K562 (cell line): ENCODE data around the gene TMEM39B. TPM values are rescaled to one million over a fixed set of nuclear protein-coding genes. Genes with fewer than 3 reads are reported as not detected.
A peak's percentile ranks its signal among the peaks of the same experiment; 100 is the strongest.

Experiments used
- BCL6 ChIP-seq: fragments of 250-450 bp; sonication (Bioruptor Pico); IDR thresholded peaks from 2 replicates; pipeline ENCODE4 v1.4.0; 2020
- BDP1 ChIP-seq: IDR thresholded peaks from 3 replicates; pipeline ENCODE4 v1.6.1; 2011; ENCODE audit not compliant: insufficient read length, insufficient read depth
- BRD9 ChIP-seq: fragments of 450-650 bp; IDR thresholded peaks from 2 replicates; pipeline ENCODE4 v1.6.1; 2018; ENCODE audit warnings: low read depth; ENCODE audit not compliant: partially characterized antibody
- CBX5 ChIP-seq: IDR thresholded peaks from 2 replicates; pipeline ENCODE4 v1.6.1; 2014; ENCODE audit warnings: low read depth, borderline replicate concordance
- CHCHD3 ChIP-seq: fragments of 250-450 bp; sonication (Bioruptor Pico); IDR thresholded peaks from 2 replicates; pipeline ENCODE4 v2.1.2; 2022; ENCODE audit warnings: mild to moderate bottlenecking
- JUND ChIP-seq, 2 experiments: IDR thresholded peaks; 2 replicates in 1 of 2; 3 replicates in 1 of 2; pipeline ENCODE4 v1.6.1; 2011; ENCODE audit warnings: borderline replicate concordance in 2 of 2, low read depth in 2 of 2, low read length in 2 of 2, improper control_type of control experiment in 1 of 2, missing biosample characterization in 1 of 2, missing genetic modification characterization in 1 of 2, missing genetic modification reagents in 1 of 2
- KDM5B ChIP-seq: fragments of 200-600 bp; sonication (generic); IDR thresholded peaks from 2 replicates; pipeline ENCODE4 v1.6.1; 2012; ENCODE audit warnings: low read depth, mild to moderate bottlenecking, moderate library complexity, low read length, control low read depth, inconsistent platforms; ENCODE audit not compliant: insufficient replicate concordance
- L3MBTL2 ChIP-seq: fragments of 450-650 bp; IDR thresholded peaks from 2 replicates; pipeline ENCODE4 v1.6.1; 2016; ENCODE audit warnings: mild to moderate bottlenecking, moderate library complexity
- MED1 ChIP-seq: sonication (generic); formaldehyde crosslinking; IDR thresholded peaks from 2 replicates; pipeline ENCODE4 v1.8.1; 2023; ENCODE audit warnings: missing genetic modification reagents, borderline replicate concordance
- POLR2H ChIP-seq: IDR thresholded peaks from 2 replicates; pipeline ENCODE4 v1.6.1; 2016; ENCODE audit warnings: missing genetic modification characterization, low read depth, mild to moderate bottlenecking, control low read depth, missing compliant biosample characterization, moderate library complexity
- PTBP1 ChIP-seq: fragments of 200-400 bp; formaldehyde crosslinking; IDR thresholded peaks from 2 replicates; pipeline ENCODE4 v1.6.1; 2017; ENCODE audit warnings: low read depth, low read length
- RB1 ChIP-seq: fragments of 450-650 bp; IDR thresholded peaks from 2 replicates; pipeline ENCODE4 v1.6.1; 2017; ENCODE audit warnings: low read depth, mild to moderate bottlenecking
- SNIP1 ChIP-seq: fragments of 450-650 bp; IDR thresholded peaks from 2 replicates; pipeline ENCODE4 v1.7.1; 2017; ENCODE audit warnings: low read depth, mild to moderate bottlenecking
- TAF15 ChIP-seq: fragments of 200-400 bp; formaldehyde crosslinking; IDR thresholded peaks from 2 replicates; pipeline ENCODE4 v1.6.1; 2017; ENCODE audit warnings: mild to moderate bottlenecking, low read depth, low read length, moderate library complexity
- TCF3 ChIP-seq: sonication (generic); formaldehyde crosslinking; IDR thresholded peaks from 2 replicates; pipeline ENCODE4 v1.4.0; 2020; ENCODE audit warnings: mild to moderate bottlenecking, missing genetic modification reagents
- XRCC3 ChIP-seq: fragments of 450-650 bp; IDR thresholded peaks from 2 replicates; pipeline ENCODE4 v1.6.1; 2017; ENCODE audit warnings: mild to moderate bottlenecking, moderate library complexity
- ZBTB7A ChIP-seq: IDR thresholded peaks from 2 replicates; pipeline ENCODE4 v1.6.1; 2011; ENCODE audit warnings: low read depth, mild to moderate bottlenecking, low read length, moderate library complexity, borderline replicate concordance; ENCODE audit not compliant: control insufficient read depth
- ZEB2 ChIP-seq: fragments of 450-650 bp; IDR thresholded peaks from 2 replicates; pipeline ENCODE4 v1.6.1; 2016
- polyA plus RNA-seq, 8 experiments: library from polyadenylated mRNA; depleted of rRNA in 4 of 8; stranded (reverse) in 5 of 8; unstranded in 3 of 8; fragments of >200 nt; fragmentation: Nextera tagmentation in 2 of 8; fragmentation: Illumina TruSeq in 1 of 8; extraction: Ambion mirVana in 2 of 8; extraction: Trizol in 1 of 8; gene quantifications; 2 replicates each; pipeline versions ENCODE4 v1.2.1 to v1.2.3, GENCODE V29; 2011 to 2014; ENCODE audit warnings: inconsistent platforms in 1 of 8, missing spikeins in 1 of 8
- total RNA-seq, 7 experiments: library from RNA; depleted of rRNA in 6 of 7; stranded (reverse); fragments of >200 nt in 6 of 7; fragmentation: Illumina TruSeq in 2 of 7; extraction: Trizol in 2 of 7; gene quantifications; 2 replicates each; pipeline versions ENCODE4 v1.2.1 to v1.2.3, GENCODE V29; 2011 to 2021; ENCODE audit warnings: low replicate concordance in 1 of 7
- TF ChIP-seq, protein P1 (sequence below), 2 experiments: fragments of 450-650 bp in 1 of 2; IDR thresholded peaks; 2 replicates each; pipeline ENCODE4 v1.6.1; 2011 to 2017; ENCODE audit warnings: low read depth in 2 of 2, antibody characterized with exemption in 1 of 2, borderline replicate concordance in 1 of 2, low read length in 1 of 2, mild to moderate bottlenecking in 1 of 2, mixed read lengths in 1 of 2; ENCODE audit not compliant: control insufficient read depth in 1 of 2
- TF ChIP-seq, protein P2 (sequence below): fragments of 250-450 bp; sonication (Bioruptor Pico); IDR thresholded peaks from 2 replicates; pipeline ENCODE4 v1.4.0; 2020; ENCODE audit warnings: mild to moderate bottlenecking
- TF ChIP-seq, protein P3 (sequence below): IDR thresholded peaks from 2 replicates; pipeline ENCODE4 v1.6.1; 2012; ENCODE audit warnings: low read depth, low read length, improper control_type of control experiment, borderline replicate concordance
- TF ChIP-seq, protein P4 (sequence below): sonication (generic); formaldehyde crosslinking; IDR thresholded peaks from 2 replicates; pipeline ENCODE4 v1.9.0; 2022; ENCODE audit warnings: mild to moderate bottlenecking, missing genetic modification reagents

The TMEM39B gene
- total and polyA plus RNA-seq, 9 of the 15 experiments (the other 6 are each of a cell fraction or from before 2014, with no cell fraction given): 0.92 to 28.5 (median 9.7) TPM

DNA sequence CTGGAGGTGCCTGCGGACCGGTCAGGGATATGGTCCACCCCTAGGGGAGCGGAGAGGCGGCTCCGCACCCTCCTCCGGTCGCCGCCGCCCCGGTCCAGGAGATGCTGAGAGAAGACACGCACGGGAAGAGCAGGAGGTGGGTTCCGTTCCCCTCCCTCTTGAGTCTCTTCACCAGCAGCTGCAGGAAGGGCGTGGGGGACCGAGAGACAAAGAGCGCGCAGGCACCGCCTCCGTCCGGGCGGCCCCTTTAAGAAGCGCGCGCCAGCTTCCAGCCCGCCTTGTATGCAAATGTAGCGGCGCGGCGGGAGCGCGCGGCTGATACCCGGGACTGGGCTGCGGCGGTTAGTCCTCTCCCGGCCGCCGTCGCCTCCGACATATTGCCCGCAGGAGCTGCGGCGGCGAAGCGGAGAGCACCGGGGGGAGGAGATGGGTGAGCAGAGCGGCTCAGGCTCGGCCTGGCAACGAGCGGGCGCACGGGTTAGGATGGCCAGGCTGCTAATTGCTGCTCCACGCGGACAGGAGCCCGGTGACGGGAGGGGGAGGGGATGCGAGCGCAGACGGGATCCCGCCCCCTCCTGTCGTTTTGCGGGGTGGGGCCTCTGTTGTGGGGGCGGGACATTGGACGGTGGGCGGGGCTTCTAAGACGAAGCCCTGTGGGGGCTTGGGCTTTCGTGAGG is at the start of gene TMEM39B (continued):
- TF ChIP-seq, protein P1, sequence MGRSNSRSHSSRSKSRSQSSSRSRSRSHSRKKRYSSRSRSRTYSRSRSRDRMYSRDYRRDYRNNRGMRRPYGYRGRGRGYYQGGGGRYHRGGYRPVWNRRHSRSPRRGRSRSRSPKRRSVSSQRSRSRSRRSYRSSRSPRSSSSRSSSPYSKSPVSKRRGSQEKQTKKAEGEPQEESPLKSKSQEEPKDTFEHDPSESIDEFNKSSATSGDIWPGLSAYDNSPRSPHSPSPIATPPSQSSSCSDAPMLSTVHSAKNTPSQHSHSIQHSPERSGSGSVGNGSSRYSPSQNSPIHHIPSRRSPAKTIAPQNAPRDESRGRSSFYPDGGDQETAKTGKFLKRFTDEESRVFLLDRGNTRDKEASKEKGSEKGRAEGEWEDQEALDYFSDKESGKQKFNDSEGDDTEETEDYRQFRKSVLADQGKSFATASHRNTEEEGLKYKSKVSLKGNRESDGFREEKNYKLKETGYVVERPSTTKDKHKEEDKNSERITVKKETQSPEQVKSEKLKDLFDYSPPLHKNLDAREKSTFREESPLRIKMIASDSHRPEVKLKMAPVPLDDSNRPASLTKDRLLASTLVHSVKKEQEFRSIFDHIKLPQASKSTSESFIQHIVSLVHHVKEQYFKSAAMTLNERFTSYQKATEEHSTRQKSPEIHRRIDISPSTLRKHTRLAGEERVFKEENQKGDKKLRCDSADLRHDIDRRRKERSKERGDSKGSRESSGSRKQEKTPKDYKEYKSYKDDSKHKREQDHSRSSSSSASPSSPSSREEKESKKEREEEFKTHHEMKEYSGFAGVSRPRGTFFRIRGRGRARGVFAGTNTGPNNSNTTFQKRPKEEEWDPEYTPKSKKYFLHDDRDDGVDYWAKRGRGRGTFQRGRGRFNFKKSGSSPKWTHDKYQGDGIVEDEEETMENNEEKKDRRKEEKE (IDR thresholded peaks at IDR 0.05; ENCODE audit: borderline replicate concordance in 1 of 2, control insufficient read depth in 1 of 2, low read depth in 2 of 2, low read length in 1 of 2): no peak
- no peak for TF ChIP-seq CHCHD3 (CRISPR knock-in tag)
- TF ChIP-seq L3MBTL2: peak; percentile 74
- no peak for TF ChIP-seq TAF15
- TF ChIP-seq POLR2H (tag): no peak
- TF ChIP-seq, protein P2, sequence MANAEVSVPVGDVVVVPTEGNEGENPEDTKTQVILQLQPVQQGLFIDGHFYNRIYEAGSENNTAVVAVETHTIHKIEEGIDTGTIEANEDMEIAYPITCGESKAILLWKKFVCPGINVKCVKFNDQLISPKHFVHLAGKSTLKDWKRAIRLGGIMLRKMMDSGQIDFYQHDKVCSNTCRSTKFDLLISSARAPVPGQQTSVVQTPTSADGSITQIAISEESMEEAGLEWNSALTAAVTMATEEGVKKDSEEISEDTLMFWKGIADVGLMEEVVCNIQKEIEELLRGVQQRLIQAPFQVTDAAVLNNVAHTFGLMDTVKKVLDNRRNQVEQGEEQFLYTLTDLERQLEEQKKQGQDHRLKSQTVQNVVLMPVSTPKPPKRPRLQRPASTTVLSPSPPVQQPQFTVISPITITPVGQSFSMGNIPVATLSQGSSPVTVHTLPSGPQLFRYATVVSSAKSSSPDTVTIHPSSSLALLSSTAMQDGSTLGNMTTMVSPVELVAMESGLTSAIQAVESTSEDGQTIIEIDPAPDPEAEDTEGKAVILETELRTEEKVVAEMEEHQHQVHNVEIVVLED (CRISPR knock-in tag): 0 out of 2 replicates have a peak, but pooled peaks have one; percentile 11
- no peak for TF ChIP-seq ZEB2
- TF ChIP-seq, protein P3, sequence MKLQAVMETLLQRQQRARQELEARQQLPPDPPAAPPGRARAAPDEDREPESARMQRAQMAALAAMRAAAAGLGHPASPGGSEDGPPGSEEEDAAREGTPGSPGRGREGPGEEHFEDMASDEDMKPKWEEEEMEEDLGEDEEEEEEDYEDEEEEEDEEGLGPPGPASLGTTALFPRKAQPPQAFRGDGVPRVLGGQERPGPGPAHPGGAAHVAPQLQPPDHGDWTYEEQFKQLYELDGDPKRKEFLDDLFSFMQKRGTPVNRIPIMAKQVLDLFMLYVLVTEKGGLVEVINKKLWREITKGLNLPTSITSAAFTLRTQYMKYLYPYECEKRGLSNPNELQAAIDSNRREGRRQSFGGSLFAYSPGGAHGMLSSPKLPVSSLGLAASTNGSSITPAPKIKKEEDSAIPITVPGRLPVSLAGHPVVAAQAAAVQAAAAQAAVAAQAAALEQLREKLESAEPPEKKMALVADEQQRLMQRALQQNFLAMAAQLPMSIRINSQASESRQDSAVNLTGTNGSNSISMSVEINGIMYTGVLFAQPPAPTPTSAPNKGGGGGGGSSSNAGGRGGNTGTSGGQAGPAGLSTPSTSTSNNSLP: no peak
- TF ChIP-seq SNIP1: no peak
- TF ChIP-seq RB1: peak; percentile 97
- no peak for TF ChIP-seq MED1
- TF ChIP-seq XRCC3: no peak
- no peak for TF ChIP-seq CBX5
- TF ChIP-seq KDM5B: peak; percentile 89
- no peak for TF ChIP-seq BCL6
- peak; percentile 57; the same call in 1 of the 2 replicates for TF ChIP-seq ZBTB7A
- 0 out of 2 replicates have a peak, but pooled peaks have one; percentile 18 for TF ChIP-seq TCF3 (CRISPR knock-in tag)
- peak; percentile 40 for TF ChIP-seq JUND (IDR thresholded peaks at IDR 0.05; ENCODE audit: borderline replicate concordance, low read depth, low read length)
- no peak for TF ChIP-seq JUND (tag; IDR thresholded peaks at IDR 0.05; ENCODE audit: borderline replicate concordance, low read depth, low read length)
- peak; percentile 26 for TF ChIP-seq BRD9
- TF ChIP-seq PTBP1: 0 out of 2 replicates have a peak, but pooled peaks have one; percentile 41
- TF ChIP-seq, protein P4, sequence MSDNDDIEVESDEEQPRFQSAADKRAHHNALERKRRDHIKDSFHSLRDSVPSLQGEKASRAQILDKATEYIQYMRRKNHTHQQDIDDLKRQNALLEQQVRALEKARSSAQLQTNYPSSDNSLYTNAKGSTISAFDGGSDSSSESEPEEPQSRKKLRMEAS (CRISPR knock-in tag): peak; percentile 87
- TF ChIP-seq BDP1: no peak
